Germinal center (tissue), 1 donor: ENCODE results near the gene UBAP2L.
A peak's percentile ranks its signal among the peaks of the same experiment; 100 is the strongest.

ENCODE experiments used
- DNase-seq: peaks from one replicate; pipeline ENCODE4 v3.0.0; 2012; ENCODE audit warnings: mixed read lengths, low spot score

The UBAP2L gene, protein sequence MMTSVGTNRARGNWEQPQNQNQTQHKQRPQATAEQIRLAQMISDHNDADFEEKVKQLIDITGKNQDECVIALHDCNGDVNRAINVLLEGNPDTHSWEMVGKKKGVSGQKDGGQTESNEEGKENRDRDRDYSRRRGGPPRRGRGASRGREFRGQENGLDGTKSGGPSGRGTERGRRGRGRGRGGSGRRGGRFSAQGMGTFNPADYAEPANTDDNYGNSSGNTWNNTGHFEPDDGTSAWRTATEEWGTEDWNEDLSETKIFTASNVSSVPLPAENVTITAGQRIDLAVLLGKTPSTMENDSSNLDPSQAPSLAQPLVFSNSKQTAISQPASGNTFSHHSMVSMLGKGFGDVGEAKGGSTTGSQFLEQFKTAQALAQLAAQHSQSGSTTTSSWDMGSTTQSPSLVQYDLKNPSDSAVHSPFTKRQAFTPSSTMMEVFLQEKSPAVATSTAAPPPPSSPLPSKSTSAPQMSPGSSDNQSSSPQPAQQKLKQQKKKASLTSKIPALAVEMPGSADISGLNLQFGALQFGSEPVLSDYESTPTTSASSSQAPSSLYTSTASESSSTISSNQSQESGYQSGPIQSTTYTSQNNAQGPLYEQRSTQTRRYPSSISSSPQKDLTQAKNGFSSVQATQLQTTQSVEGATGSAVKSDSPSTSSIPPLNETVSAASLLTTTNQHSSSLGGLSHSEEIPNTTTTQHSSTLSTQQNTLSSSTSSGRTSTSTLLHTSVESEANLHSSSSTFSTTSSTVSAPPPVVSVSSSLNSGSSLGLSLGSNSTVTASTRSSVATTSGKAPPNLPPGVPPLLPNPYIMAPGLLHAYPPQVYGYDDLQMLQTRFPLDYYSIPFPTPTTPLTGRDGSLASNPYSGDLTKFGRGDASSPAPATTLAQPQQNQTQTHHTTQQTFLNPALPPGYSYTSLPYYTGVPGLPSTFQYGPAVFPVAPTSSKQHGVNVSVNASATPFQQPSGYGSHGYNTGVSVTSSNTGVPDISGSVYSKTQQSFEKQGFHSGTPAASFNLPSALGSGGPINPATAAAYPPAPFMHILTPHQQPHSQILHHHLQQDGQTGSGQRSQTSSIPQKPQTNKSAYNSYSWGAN

GRCh38 chr1:154220071-154220969 lies at the start of gene UBAP2L:
TSS of gene UBAP2L (plus strand) at chr1:154220955. CDS start at chr1:154225124, 4,169 bp downstream.
- DNase-seq = peak; percentile 94

DNA sequence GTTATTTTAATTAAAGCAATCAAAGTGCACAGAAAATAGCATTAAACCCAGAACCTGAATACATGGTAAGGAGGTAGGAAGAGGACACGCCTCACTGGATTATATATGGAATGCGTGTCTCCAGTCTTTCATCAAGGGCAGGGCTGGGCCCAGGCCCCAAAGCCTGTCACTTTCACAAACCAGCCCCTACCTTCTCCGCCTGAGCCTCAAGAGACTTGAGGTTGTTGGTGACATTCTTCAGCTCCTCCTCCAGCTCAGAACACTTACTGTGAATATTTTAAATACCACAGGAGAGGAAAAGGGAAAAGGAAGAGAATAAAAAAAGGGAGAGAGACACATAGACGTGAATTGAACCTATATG lies 49.6 kb upstream of the UBAP2L start:
- no peak for DNase-seq

- no peak for DNase-seq
Measured at GRCh38 chr1:154171880-154172279, 48.9 kb upstream of the UBAP2L start.

DNA sequence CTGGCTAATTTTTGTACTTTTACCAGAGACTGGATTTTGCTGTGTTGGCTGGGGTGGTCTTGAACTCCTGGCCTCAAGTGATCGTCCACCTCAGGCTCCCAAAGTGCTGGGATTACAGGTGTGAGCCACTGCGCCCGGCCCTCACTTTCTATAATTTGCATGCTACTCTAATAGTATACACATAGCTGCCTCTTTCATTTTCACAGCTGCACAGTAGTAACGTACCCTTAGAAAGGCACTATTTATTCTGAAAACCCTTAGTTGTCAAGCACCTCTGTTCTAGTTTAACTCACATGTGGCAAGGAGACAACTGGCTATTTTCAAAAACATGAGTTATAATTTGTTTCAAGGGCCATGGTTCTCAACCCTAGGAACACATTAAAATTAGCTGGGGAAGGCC lies 46.1 kb upstream of the UBAP2L start:
- no peak for DNase-seq

GRCh38 chr1:154176337-154176736 lies 44.4 kb upstream of the UBAP2L start:
- no peak for DNase-seq

- DNase-seq = no peak
Measured at GRCh38 chr1:154178013-154178412, 42.7 kb upstream of the UBAP2L start.

GRCh38 chr1:154178911-154179811 lies 41.6 kb upstream of the UBAP2L start:
- DNase-seq = no peak

GRCh38 chr1:154179946-154180687 lies 40.6 kb upstream of the UBAP2L start:
- peak; percentile 70 for DNase-seq

- DNase-seq = no peak
Measured at GRCh38 chr1:154181944-154182343, 38.8 kb upstream of the UBAP2L start.

DNA sequence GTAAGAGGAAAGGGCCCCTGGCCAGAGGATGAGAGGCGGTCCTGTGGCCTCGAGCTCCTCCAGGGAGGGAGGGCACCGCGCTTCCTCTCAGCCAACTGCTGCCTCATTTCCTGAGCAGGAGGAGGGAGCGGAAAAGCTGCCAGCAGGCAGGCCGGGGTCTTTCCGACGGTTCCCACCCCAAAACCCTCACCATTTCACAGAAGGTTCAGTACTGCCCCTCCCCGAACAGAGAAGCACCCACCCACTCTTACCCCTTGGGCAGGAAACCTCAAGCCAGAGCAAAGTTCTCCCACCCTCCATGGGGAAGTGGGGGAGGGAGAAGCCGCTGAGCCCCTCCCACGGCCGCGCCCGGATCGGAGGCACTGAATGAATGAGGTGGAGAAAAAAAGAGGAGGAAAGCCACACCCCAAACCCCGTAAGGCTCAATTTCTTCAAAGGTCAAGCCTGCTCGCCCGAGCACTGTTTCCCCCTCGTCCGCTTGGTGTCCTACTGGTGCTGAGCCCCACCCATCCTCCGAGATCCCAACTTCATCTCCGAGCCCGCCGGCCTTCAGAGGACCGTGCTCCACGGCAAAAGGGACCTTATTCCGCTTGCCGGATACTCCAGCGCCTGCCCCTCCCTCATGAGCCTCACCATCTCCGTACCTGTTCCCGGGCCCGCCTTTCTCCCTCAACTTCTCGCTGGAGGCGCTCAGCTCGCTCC lies 38.3 kb upstream of the UBAP2L start:
- peak; percentile 68 for DNase-seq

GRCh38 chr1:154183046-154183915 lies 37.5 kb upstream of the UBAP2L start:
- peak; percentile 95 for DNase-seq

- DNase-seq = peak; percentile 55
Measured at GRCh38 chr1:154186177-154186576, 34.6 kb upstream of the UBAP2L start.

- no peak for DNase-seq
Measured at GRCh38 chr1:154186852-154187501, 33.8 kb upstream of the UBAP2L start.

- no peak for DNase-seq
Measured at GRCh38 chr1:154190550-154190949, 30.2 kb upstream of the UBAP2L start.

- DNase-seq = no peak
Measured at GRCh38 chr1:154191990-154192461, 28.7 kb upstream of the UBAP2L start, which contains the start of gene TPM3. TSS of gene TPM3 (minus strand) at chr1:154192100. CDS start at chr1:154192018, 82 bp downstream.

GRCh38 chr1:154192476-154192875 lies 28.3 kb upstream of the UBAP2L start:
- DNase-seq = no peak

GRCh38 chr1:154193821-154194220 lies 26.9 kb upstream of the UBAP2L start:
- no peak for DNase-seq
